Cortex of kidney (tissue), 1 donor: ENCODE results near the gene ZWINT.

Experiments
- DNase-seq: peaks from one replicate; lab custom pipeline; 2025; lab: John Stamatoyannopoulos, UW

The ZWINT gene

DNA sequence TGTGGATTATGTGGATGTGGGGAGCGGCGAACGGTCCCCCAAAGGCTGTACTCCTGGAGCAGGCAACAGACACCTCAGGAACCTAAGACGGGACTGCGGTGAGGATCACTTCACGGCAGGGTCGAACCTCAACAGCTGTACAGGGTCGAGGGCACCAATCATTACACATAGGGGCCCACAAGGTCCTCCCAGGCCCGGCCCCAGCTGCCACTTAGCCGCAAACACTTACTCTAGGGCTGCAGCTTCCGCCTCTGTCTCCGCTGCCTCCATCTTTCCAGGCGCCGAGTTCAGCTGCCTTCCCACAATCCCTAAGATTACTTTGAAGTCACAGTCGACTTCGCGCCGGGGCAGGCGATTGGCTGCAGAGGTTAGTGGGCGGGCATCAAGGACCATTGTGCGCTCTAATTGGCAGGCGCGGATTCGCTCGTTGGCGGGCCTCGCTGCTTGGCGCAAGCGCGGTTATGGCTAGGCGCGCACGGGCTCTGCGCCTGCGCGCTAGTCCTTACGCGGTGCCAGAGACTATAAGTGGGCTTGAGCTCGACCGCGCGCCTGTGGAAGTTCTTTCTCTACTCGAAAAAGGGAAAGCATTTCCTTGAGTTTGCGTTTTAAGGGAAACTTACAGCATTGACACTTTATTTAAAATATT, at the start of gene ZWINT:
Gene ZWINT, minus strand, starts transcription at position 293 of the 646 bp plus-strand sequence. Its CDS starts 23 bp downstream, at position 270.
- no peak for DNase-seq

DNA sequence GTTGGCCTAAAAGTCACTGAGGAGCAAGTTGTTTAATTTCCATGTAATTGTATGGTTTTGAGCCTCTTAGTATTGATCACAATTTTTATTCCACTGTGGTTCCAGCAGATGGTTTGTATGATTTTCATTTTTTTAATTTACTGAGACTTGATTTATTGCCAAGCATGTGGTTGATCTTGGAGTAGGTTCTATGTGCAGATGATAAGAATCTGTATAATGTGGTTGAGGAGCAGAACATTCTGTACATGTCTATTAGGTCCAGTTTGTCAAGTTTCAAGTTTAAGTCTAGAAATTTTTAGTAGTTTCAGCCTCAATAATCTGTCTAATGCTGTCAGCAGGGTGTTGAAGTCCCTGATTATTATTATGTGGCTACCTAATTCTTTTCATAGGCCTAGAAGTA, 22.7 kb upstream of the ZWINT start:
- no peak for DNase-seq

DNA sequence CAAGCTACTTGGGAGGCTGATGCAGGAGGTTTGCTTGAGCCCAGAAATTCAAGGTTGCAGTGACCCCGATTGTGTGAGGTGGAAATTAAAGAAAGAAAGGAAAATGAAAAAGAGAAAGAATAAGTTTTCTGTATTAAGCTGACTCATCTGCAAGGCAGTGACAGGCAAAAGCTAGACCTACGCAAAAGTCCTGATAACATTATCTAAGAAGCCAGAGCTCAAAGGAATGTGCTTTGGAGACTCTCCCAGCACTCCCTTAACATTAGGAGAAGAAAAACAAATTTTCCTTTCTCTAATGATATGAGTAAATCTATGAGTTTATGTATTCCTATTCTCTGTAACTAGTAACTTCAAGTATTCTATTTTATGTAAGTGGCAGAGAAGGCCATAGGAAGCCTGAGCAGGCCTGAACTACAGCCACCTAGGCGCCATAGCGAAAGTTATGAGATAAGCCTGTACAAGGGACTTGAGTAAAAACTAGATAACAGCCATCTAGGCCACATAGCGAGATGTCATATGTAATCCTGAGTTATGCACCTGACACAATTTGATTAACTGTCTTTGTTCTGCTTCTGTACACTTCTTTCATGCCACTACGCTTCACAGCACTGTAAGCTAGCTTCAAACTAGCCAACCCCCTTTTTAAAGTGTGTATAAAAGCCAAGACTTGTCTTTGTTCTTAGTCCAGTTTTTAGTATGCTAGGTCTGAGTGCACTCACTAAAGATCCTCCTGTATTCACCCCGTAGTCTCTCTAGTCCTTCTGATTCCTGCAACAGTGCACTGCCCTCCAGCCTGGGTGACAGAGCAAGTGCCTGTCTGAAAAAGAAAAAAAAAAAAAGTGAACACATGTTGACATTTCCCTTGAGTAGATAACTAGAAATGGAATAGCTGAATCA, 9.4 kb upstream of the ZWINT start:
- no peak for DNase-seq

DNA sequence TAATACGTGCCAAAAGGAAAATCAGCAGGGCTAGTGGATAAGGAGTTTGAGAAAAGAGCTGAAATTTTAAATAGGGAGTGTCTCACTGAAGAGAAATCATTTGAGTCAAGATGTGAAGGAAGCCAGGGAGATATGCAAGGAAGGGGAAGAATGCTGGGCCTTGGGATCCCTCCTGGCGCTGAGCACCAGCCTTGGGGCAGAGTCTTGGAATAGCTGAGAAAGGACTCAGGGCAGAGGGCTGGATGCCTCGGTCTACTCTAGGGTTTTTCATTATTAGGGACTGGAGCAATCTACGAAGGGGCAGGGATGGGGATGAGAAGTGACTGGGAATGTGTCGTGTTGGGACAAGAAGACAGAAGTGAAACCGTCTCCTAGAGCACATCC, 484 bp downstream of the ZWINT start:
- DNase-seq: no peak

- DNase-seq: no peak
Measured at GRCh38 chr10:56359837-56360236, 1.2 kb downstream of the ZWINT start.

DNA sequence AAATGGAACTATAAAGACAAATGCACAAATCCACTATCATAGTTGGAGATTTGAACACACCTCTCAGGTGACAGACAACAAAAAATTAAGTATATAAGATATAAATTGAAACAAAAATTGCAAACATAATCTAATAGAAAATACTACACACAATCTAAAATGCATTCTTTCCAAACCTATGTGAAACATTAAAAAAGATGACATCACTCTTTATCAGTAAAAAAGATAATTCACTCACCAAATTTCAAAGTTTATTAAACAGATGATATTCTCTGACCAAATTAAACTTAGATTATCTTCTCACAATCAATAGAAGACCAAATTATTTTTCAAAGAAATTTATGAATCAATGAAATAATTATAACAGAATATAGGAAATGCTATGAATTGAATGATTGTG, 4.0 kb downstream of the ZWINT start:
- no peak for DNase-seq

GRCh38 chr10:56351909-56352630, 9.0 kb downstream of the ZWINT start:
- no peak for DNase-seq

- no peak for DNase-seq
Measured at GRCh38 chr10:56349611-56350010, 11.4 kb downstream of the ZWINT start.

GRCh38 chr10:56348101-56348500, 13.0 kb downstream of the ZWINT start:
- DNase-seq: no peak

GRCh38 chr10:56346845-56347415, 14.1 kb downstream of the ZWINT start:
- no peak for DNase-seq

- no peak for DNase-seq
Measured at GRCh38 chr10:56341612-56342011, 19.4 kb downstream of the ZWINT start.

- DNase-seq: no peak
Measured at GRCh38 chr10:56329961-56330360, 31.1 kb downstream of the ZWINT start.

DNA sequence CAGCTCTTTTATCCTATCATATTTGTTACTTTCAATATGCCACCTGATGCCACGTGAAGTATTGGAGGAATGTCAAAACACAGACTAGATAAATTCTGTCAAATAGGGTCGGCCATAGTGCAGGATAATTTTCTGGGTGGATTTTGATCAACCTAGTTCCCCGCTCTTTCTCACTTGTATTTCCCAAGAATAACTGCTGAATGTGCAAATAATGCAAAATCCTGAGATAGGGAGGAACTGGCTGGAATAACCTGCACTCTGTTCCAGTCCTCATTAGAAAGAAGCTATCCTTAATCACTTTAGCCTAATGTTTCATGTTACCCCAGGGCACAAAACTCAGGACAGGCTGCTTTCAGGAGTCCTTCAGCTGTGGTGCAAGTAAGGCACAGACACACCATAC, 33.9 kb downstream of the ZWINT start:
- DNase-seq: no peak

- DNase-seq: no peak
Measured at GRCh38 chr10:56319386-56319785, 41.7 kb downstream of the ZWINT start.

DNA sequence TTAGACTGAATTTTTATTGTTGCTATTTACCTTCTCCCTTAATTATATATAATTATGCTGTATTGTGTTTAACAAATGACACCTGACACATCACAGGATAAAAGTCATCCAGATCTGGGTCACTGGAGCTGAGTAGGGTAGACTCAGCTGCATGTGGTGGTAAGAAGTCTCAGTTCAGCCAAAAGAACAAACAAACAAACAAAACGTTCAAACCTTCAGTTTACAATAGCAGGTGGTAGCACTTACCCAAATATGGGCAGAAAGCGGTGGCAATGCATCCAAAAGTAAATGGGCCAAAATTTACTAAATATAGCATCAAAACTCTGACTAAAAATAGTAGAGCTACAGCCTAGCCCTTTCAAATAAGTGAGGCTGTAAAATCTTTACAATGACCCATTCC, 42.2 kb downstream of the ZWINT start:
- no peak for DNase-seq

DNA sequence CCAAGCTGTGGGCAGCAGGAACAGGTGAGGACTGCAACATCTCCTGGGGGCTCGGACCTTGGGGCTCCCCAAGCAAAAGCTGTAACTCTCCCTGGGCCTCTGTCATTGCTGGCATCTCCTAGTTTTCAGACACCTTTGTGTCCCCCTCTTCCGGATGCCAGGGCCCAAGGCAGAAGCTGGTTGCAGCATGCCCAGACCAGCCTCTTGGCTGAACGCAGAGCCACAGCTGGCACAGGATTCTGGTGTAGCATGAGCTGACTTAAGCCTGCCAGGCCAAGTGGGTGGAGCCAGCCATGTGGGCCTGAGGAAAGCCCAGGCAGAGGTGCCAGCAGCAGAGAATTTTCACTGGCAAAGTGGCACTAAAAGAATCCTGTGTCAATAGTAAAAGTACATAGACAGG, 43.5 kb downstream of the ZWINT start:
- no peak for DNase-seq

DNA sequence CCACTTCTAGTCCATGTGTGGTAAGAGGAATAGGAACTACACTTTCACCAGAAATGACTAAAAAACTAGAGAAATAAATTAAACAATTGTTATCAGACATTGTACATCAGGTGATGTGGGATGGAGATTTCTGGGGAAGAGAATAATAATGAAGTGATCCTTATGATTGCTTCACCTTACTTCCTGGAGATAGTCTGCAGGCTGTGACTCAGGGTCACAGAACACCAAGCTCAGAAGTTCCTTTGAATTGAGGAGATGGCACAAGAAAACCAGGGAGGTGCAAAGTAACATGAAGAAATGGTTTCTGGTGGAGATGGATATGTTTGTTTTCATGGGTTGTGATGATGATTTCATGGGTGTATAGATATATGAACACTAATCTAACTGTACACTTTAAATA, 44.5 kb downstream of the ZWINT start:
- DNase-seq: no peak
